Measurements from ENCODE around the gene RPS6KA2.

The RPS6KA2 gene

DNA sequence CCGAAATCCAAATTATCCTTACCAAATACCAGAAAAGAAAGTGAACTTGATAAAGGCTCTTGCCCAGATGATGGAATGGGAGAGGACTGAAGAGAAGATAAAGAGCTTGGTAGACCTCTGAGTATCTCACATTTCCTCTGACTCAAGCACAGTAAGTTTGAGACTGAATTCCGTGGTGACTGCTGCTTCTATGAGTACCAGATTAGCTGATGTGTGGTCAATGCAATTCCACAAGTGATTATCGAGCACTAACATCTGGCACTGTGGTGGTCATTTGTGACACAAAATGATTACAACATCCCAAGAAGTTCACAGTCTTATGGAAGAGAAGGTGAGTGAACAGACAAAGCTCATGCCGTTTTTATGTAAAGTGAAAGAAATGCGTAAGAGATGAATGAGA, 2.6 kb upstream of the RPS6KA2 start:
- Histone ChIP-seq H3K27ac (ENCODE audit: low read length) (no peak overlapping the region), H4K20me1 (ENCODE audit: insufficient read depth, low read length) (no peaks in the 10 kb centered on the region), H3K9ac (ENCODE audit: low read depth, low read length) (no peak overlapping the region), H3K79me2 (ENCODE audit: insufficient read depth, low read length) (no peaks in the 10 kb centered on the region), H2AFZ (ENCODE audit: low read depth, low read length) (no peak overlapping the region), H3K27me3 (ENCODE audit: insufficient read depth, low read length, poor library complexity) (peaks cover 20% of the 10 kb centered on the region), H3K4me2 (ENCODE audit: insufficient read depth, low read length) (no peak overlapping the region), H3K4me1 (ENCODE audit: insufficient read depth, low read length) (peaks cover 20% of the 10 kb centered on the region), H3K36me3 (ENCODE audit: insufficient read depth, low read length) (no peaks in the 10 kb centered on the region), H3K4me3 (ENCODE audit: low read depth in 1 of 2, low read length in 2 of 2) (no peak overlapping the region), H3K9me3 (ENCODE audit: insufficient read depth, low read length, severe bottlenecking) (no peaks in the 10 kb centered on the region)
- TF ChIP-seq, protein P1, sequence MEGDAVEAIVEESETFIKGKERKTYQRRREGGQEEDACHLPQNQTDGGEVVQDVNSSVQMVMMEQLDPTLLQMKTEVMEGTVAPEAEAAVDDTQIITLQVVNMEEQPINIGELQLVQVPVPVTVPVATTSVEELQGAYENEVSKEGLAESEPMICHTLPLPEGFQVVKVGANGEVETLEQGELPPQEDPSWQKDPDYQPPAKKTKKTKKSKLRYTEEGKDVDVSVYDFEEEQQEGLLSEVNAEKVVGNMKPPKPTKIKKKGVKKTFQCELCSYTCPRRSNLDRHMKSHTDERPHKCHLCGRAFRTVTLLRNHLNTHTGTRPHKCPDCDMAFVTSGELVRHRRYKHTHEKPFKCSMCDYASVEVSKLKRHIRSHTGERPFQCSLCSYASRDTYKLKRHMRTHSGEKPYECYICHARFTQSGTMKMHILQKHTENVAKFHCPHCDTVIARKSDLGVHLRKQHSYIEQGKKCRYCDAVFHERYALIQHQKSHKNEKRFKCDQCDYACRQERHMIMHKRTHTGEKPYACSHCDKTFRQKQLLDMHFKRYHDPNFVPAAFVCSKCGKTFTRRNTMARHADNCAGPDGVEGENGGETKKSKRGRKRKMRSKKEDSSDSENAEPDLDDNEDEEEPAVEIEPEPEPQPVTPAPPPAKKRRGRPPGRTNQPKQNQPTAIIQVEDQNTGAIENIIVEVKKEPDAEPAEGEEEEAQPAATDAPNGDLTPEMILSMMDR (IDR thresholded peaks at IDR 0.05; ENCODE audit: borderline replicate concordance, extremely low read depth, low read length, poor library complexity, severe bottlenecking), result no peak
- TF ChIP-seq EZH2 (IDR thresholded peaks at IDR 0.05; ENCODE audit: borderline replicate concordance, low read depth, low read length, severe bottlenecking), result no peak
- no peak for DNase-seq
- no peak for ATAC-seq (ENCODE audit: insufficient read depth, low read depth)

DNA sequence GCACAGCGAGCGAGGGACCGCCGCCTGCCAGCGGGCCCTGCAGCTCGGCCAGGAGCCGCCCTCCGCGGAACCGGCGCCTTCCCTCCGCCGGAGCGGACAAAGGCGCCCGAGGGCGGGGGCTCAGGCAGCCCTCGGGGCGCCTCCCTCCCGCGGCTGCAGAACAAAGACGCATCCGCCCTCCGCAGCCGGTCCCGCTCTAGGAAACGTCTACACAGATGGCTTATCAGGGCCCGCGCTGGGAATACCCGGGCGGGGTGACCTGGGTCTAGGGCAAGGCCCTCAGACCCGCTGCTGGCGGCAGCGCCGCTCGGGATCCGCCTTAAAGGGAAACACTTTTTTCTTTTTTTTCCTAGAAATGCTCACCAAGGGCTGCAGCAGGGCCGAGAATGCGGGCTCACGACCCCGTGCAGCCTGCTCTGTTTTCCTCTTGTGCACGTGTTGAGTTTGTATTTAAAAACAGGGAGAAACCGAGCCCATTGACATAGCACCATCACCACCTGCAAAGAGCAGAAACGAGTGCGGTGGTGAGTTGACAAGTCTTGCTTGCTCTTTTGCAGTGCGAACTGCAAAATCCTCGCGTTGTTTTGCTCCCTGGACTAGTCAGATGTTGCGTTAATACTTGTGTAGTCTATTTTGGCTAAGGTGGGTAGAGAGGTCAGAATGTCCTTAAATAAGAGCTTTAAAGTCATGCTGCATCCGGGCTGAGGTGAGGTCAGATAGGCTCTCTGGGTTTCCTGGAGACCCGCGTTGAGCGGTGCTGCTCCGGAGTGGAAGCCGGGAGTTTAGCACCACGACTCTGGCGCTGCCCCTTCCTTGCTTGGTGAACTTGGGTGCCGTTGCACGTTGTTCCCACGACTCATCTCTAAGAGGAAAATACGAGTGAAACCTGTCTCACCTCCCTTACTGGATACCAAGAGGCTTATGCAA, 1.1 kb upstream of the RPS6KA2 start:
- Histone ChIP-seq H3K4me2 (ENCODE audit: insufficient read depth, low read length) (peak overlapping the region; percentile 93), H3K27me3 (ENCODE audit: insufficient read depth, low read length, poor library complexity) (peaks cover 25% of the 10 kb centered on the region), H3K9ac (ENCODE audit: low read depth, low read length) (peak overlapping the region; percentile 64), H4K20me1 (ENCODE audit: insufficient read depth, low read length) (no peaks in the 10 kb centered on the region), H3K9me3 (ENCODE audit: insufficient read depth, low read length, severe bottlenecking) (no peaks in the 10 kb centered on the region), H2AFZ (ENCODE audit: low read depth, low read length) (peak overlapping the region; percentile 89), H3K79me2 (ENCODE audit: insufficient read depth, low read length) (no peaks in the 10 kb centered on the region), H3K4me3 (ENCODE audit: low read depth in 1 of 2, low read length in 2 of 2) (peak overlapping the region; percentile 33 to 62; a peak in 3 of 4 replicates), H3K36me3 (ENCODE audit: insufficient read depth, low read length) (no peaks in the 10 kb centered on the region), H3K27ac (ENCODE audit: low read length) (peak overlapping the region; percentile 81), H3K4me1 (ENCODE audit: insufficient read depth, low read length) (peaks cover 20% of the 10 kb centered on the region)
- DNase-seq, result peak; percentile 74
- TF ChIP-seq, protein P1 (IDR thresholded peaks at IDR 0.05; ENCODE audit: borderline replicate concordance, extremely low read depth, low read length, poor library complexity, severe bottlenecking), result no peak
- TF ChIP-seq EZH2 (IDR thresholded peaks at IDR 0.05; ENCODE audit: borderline replicate concordance, low read depth, low read length, severe bottlenecking), result peak; percentile 7
- peak; percentile 64 for ATAC-seq (ENCODE audit: insufficient read depth, low read depth)

DNA sequence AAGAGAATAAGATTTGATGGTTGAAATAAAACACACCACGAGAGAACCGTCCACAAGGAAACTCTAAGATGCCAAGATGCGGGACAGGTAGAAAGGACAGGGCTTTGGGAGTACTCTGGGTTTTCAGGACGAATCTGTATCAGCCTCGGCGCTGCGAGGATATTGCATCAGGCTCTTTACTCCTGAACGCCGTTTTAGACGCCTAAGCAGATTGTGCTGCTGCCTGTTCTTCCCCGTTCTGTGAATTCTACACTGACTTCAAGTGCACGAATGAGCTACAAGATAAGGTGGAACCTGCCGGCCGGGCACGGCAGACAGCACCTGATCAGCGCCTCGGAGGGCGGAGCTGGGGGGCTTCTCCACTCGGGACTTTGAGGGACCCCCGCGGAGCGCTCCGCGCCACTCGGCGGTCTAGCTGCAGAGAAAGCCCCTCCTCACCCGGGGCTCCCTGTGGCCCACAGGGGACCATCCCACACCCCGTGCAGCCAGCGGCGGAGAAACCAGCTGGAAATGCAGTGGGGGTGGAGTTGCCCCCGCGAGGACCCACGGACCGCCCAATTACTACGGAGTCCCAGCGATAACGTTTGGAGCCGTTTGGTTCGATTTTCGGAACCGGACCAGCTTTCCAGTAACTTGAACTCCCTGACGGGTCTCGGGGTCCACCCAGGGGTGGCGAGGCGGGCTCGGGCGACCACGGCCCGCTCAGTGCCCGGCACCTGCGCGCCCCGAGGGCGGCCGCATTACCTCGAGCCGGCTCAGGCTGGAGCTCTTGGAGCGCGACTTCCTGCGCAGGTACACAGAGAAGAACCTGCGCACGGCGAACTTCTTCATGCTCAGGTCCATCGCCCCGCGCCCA, 646 bp downstream of the RPS6KA2 start:
- Histone ChIP-seq H3K27ac (ENCODE audit: low read length) (no peak overlapping the region), H2AFZ (ENCODE audit: low read depth, low read length) (no peak overlapping the region), H3K4me1 (ENCODE audit: insufficient read depth, low read length) (peaks cover 20% of the 10 kb centered on the region), H3K27me3 (ENCODE audit: insufficient read depth, low read length, poor library complexity) (peaks cover 25% of the 10 kb centered on the region), H3K9me3 (ENCODE audit: insufficient read depth, low read length, severe bottlenecking) (no peaks in the 10 kb centered on the region), H3K4me3 (ENCODE audit: low read depth in 1 of 2, low read length in 2 of 2) (peak overlapping the region in 1 of 2 experiments; percentile 57; a peak in 2 of 4 replicates), H3K36me3 (ENCODE audit: insufficient read depth, low read length) (no peaks in the 10 kb centered on the region), H3K4me2 (ENCODE audit: insufficient read depth, low read length) (peak overlapping the region; percentile 71), H4K20me1 (ENCODE audit: insufficient read depth, low read length) (no peaks in the 10 kb centered on the region), H3K79me2 (ENCODE audit: insufficient read depth, low read length) (no peaks in the 10 kb centered on the region), H3K9ac (ENCODE audit: low read depth, low read length) (peak overlapping the region; percentile 47)
- ATAC-seq (ENCODE audit: insufficient read depth, low read depth), result no peak
- no peak for TF ChIP-seq EZH2 (IDR thresholded peaks at IDR 0.05; ENCODE audit: borderline replicate concordance, low read depth, low read length, severe bottlenecking)
- TF ChIP-seq, protein P1 (IDR thresholded peaks at IDR 0.05; ENCODE audit: borderline replicate concordance, extremely low read depth, low read length, poor library complexity, severe bottlenecking), result no peak
- DNase-seq, result no peak
